Hepatocyte (in vitro differentiated cells): Measurements from ENCODE around the gene LGR4. TPM values are rescaled to one million over a fixed set of nuclear protein-coding genes. Genes with fewer than 3 reads are reported as not detected.
A peak's percentile ranks its signal among the peaks of the same experiment; 100 is the strongest.
"Not testable (repeated sequence)": the region's sequence is repeated elsewhere in the genome, so short reads cannot be mapped to it uniquely, and the experiment has no call there.

Experiments used
- DNase-seq: peaks from one replicate; pipeline ENCODE4 v3.0.0-alpha.2; 2016; ENCODE audit warnings: low spot score
- H2AFZ ChIP-seq: fragments of 200-600 bp; sonication (generic); 2 replicates; pipeline ENCODE4 v1.6.0; 2016; ENCODE audit warnings: antibody characterized with exemption, mild to moderate bottlenecking
- H3K27ac ChIP-seq: fragments of 200-600 bp; sonication (generic); 2 replicates; pipeline ENCODE4 v1.5.1; 2016; ENCODE audit warnings: mild to moderate bottlenecking
- H3K27me3 ChIP-seq: fragments of 200-600 bp; sonication (generic); 2 replicates; pipeline ENCODE4 v1.6.1; 2016
- H3K36me3 ChIP-seq: fragments of 200-600 bp; sonication (generic); replicated peaks from 2 replicates; pipeline ENCODE4 v1.5.1; 2016; ENCODE audit warnings: low read depth; ENCODE audit not compliant: insufficient read depth
- H3K4me1 ChIP-seq: fragments of 200-600 bp; sonication (generic); 2 replicates; pipeline ENCODE4 v1.5.1; 2016; ENCODE audit warnings: mild to moderate bottlenecking, moderate library complexity; ENCODE audit not compliant: insufficient read depth
- H3K4me2 ChIP-seq: fragments of 200-600 bp; sonication (generic); 2 replicates; pipeline ENCODE4 v1.6.0; 2016
- H3K4me3 ChIP-seq: fragments of 200-600 bp; sonication (generic); 2 replicates; pipeline ENCODE4 v1.5.1; 2016; ENCODE audit warnings: mild to moderate bottlenecking
- H3K79me2 ChIP-seq: fragments of 200-600 bp; sonication (generic); 2 replicates; pipeline ENCODE4 v1.6.0; 2017; ENCODE audit warnings: mild to moderate bottlenecking
- H3K9me2 ChIP-seq: fragments of 200-600 bp; sonication (generic); replicated peaks from 2 replicates; pipeline ENCODE4 v1.6.0; 2017; ENCODE audit warnings: mild to moderate bottlenecking; ENCODE audit not compliant: insufficient read depth
- H3K9me3 ChIP-seq: fragments of 200-600 bp; sonication (generic); 2 replicates; pipeline ENCODE4 v1.5.1; 2016; ENCODE audit warnings: low read depth, mild to moderate bottlenecking
- H4K20me1 ChIP-seq: fragments of 200-600 bp; sonication (generic); 2 replicates; pipeline ENCODE4 v1.6.0; 2016; ENCODE audit warnings: mild to moderate bottlenecking; ENCODE audit not compliant: insufficient read depth, poor library complexity, severe bottlenecking
- EZH2 ChIP-seq: fragments of 200-600 bp; sonication (generic); IDR thresholded peaks from 2 replicates; pipeline ENCODE4 v1.6.1; 2016; ENCODE audit warnings: antibody characterized with exemption, mild to moderate bottlenecking, borderline replicate concordance
- EZH2phosphoT487 ChIP-seq: fragments of 200-600 bp; sonication (generic); IDR thresholded peaks from one replicate; pipeline ENCODE4 v1.6.1; 2018; ENCODE audit warnings: antibody characterized with exemption, mild to moderate bottlenecking, low read depth, moderate library complexity; ENCODE audit not compliant: unreplicated experiment, severe bottlenecking
- WGBS: methylation state at CpG from one replicate; pipeline ENCODE4 v1.1.6; 2016; ENCODE audit warnings: low lambda C conversion rate; ENCODE audit errors: missing lambda C conversion rate; 5-methylcytosine and 5-hydroxymethylcytosine counted together
- polyA plus RNA-seq: library from polyadenylated mRNA; unstranded; fragments of >200 nt; fragmentation: Nextera tagmentation; extraction: Ambion mirVana; gene quantifications from 2 replicates; pipeline ENCODE4 v1.2.1, GENCODE V29; 2016
- total RNA-seq: library from RNA; depleted of rRNA; stranded (reverse); fragments of >200 nt; gene quantifications from 2 replicates; pipeline ENCODE4 v1.2.3, GENCODE V29; 2014
- TF ChIP-seq, protein P1 (sequence below): fragments of 200-600 bp; sonication (generic); IDR thresholded peaks from 2 replicates; pipeline ENCODE4 v1.5.1; 2016; ENCODE audit warnings: antibody characterized with exemption, mild to moderate bottlenecking; ENCODE audit not compliant: poor library complexity

LGR4 gene
- total and polyA plus RNA-seq, 2 experiments from 2014 or later: 27.2 to 115 TPM

DNA sequence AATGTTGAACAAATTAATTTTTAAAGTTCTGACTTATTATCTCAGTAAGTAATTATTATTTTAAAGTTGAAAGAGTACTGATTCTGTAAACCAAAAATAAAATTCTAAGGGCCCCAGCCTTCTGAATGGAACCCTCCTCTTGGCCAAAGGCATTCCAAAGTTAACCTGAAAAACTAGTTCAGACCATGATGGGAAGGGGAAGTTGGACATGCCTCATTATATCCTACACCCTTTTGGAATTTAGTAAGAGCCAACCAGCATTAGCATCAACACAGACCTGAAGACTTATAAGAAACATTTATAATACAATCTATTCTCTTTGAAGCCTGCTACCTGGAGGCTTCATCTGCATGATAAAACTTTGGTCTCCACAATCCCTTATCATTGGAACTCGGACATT, 18.9 kb downstream of the LGR4 start:
- Histone ChIP-seq H3K9me2 (no peaks in the 10 kb centered on the region), H3K9me3 (no peaks in the 10 kb centered on the region), H3K4me2 (no peak overlapping the region), H3K4me3 (no peak overlapping the region), H3K36me3 (no peaks in the 10 kb centered on the region), H3K27ac (no peak overlapping the region), H4K20me1 (peaks cover 11% of the 10 kb centered on the region), H3K79me2 (peaks cover 95% of the 10 kb centered on the region), H2AFZ (no peak overlapping the region), H3K27me3 (no peaks in the 10 kb centered on the region), H3K4me1 (peaks cover 34% of the 10 kb centered on the region)
- TF ChIP-seq EZH2: no peak
- TF ChIP-seq, protein P1, sequence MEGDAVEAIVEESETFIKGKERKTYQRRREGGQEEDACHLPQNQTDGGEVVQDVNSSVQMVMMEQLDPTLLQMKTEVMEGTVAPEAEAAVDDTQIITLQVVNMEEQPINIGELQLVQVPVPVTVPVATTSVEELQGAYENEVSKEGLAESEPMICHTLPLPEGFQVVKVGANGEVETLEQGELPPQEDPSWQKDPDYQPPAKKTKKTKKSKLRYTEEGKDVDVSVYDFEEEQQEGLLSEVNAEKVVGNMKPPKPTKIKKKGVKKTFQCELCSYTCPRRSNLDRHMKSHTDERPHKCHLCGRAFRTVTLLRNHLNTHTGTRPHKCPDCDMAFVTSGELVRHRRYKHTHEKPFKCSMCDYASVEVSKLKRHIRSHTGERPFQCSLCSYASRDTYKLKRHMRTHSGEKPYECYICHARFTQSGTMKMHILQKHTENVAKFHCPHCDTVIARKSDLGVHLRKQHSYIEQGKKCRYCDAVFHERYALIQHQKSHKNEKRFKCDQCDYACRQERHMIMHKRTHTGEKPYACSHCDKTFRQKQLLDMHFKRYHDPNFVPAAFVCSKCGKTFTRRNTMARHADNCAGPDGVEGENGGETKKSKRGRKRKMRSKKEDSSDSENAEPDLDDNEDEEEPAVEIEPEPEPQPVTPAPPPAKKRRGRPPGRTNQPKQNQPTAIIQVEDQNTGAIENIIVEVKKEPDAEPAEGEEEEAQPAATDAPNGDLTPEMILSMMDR: no peak
- no peak for TF ChIP-seq EZH2phosphoT487
- DNase-seq: no peak
- 71% methylated on average over 1 of the region's 1 CpG for WGBS

DNA sequence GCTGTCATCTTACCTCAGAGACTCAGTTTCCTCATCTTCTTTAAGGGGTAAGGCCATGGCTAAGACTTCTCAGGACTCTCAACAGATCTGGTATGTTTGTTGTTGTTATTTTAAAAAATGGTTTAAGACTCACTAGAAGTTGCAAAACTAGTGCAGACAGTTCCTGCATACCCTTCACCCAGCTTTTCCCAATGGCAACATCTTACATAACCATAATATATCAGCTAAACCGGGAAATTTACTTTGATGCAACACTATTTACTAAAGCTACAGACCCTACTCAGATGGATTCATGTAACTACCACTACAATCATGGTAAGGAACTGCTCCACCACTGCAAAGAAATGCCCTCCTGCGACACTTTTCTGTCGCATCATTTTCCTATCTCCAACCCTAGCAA, 20.4 kb downstream of the LGR4 start:
- TF ChIP-seq, protein P1: no peak
- TF ChIP-seq EZH2: no peak
- no peak for TF ChIP-seq EZH2phosphoT487
- 93% methylated on average over 3 of the region's 3 CpGs for WGBS
- no peak overlapping the region for H2AFZ ChIP-seq

DNA sequence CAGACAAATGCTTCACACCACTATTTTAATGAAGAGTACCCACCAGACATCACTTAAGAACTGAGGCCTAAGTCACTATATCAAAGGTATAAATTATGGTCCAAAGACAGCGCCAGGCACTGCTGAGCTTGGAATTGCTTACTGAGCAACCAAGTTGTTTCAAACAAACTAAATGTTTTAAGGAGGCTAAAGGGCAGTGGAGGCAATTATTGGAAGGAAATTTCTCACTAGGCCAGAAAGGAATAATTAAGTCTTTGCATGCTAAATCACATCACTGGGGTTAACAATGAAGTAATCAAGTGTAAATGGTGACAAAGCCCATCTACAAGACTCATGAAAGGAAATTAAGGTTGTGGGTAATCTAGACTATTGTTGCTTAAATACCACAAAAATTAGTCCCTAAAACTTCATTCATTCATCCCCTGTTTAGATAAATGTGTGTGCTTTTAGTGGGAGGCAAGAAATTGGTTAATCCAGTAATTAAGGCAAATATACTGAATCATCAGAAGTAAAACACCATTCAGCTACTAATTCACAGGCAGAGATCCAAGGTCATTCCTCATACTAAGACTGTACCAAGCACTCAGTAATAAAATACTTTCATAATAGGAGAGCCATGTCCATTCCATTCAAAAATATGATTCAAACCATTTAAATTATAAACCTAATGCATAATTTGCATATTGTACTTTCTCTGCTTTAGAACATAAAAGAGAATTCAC, 21.2 kb downstream of the LGR4 start:
- H2AFZ ChIP-seq: no peak overlapping the region
- no peaks in the 10 kb centered on the region for H3K9me2 ChIP-seq
- no peaks in the 10 kb centered on the region for H3K9me3 ChIP-seq
- peaks cover 92% of the 10 kb centered on the region for H3K79me2 ChIP-seq
- 100% methylated on average over 1 of the region's 1 CpG for WGBS
- H4K20me1 ChIP-seq: peaks cover 16% of the 10 kb centered on the region
- H3K36me3 ChIP-seq: no peaks in the 10 kb centered on the region
- no peak overlapping the region for H3K4me2 ChIP-seq
- peaks cover 21% of the 10 kb centered on the region for H3K4me1 ChIP-seq
- DNase-seq: no peak
- no peaks in the 10 kb centered on the region for H3K27me3 ChIP-seq
- H3K27ac ChIP-seq: peak overlapping the region; percentile 17
- TF ChIP-seq, protein P1: no peak
- TF ChIP-seq EZH2phosphoT487 (no peak), EZH2 (no peak)
- H3K4me3 ChIP-seq: no peak overlapping the region

More for the DNA sequence above, 20.4 kb downstream of the LGR4 start:
- H3K4me1 ChIP-seq: peaks cover 28% of the 10 kb centered on the region
- H4K20me1 ChIP-seq: peaks cover 16% of the 10 kb centered on the region
- H3K9me3 ChIP-seq: no peaks in the 10 kb centered on the region
- no peak for DNase-seq
- no peak overlapping the region for H3K4me3 ChIP-seq
- peak overlapping the region; percentile 17 for H3K27ac ChIP-seq
- no peaks in the 10 kb centered on the region for H3K27me3 ChIP-seq
- peaks cover 95% of the 10 kb centered on the region for H3K79me2 ChIP-seq
- H3K9me2 ChIP-seq: no peaks in the 10 kb centered on the region
- H3K4me2 ChIP-seq: no peak overlapping the region
- H3K36me3 ChIP-seq: no peaks in the 10 kb centered on the region

DNA sequence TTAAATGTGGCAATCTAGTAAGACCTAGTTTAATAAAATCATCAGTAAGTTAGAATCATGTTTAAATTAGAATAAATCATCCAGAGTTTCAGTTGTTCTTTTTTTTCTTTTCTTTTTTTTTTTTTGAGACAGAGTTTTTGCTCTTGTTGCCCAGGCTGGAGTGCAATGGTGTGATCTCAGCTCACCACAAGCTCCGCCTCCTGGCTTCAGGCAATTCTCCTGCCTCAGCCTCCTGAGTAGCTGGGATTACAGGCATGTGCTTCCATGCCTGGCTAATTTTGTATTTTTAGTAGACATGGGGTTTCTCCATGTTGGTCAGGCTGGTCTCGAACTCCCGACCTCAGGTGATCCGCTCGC, 24.4 kb downstream of the LGR4 start:
- DNase-seq, H3K4me3 ChIP-seq, H3K9me2 ChIP-seq, H3K27ac ChIP-seq, H3K4me2 ChIP-seq, H3K27me3 ChIP-seq, H3K36me3 ChIP-seq, H2AFZ ChIP-seq, H3K9me3 ChIP-seq: not testable (repeated sequence)
- Histone ChIP-seq H3K79me2 (peaks cover 93% of the 10 kb centered on the region), H3K4me1 (peaks cover 20% of the 10 kb centered on the region), H4K20me1 (peaks cover 33% of the 10 kb centered on the region)
- 96% methylated on average over 5 of the region's 5 CpGs for WGBS
